K562 (cell line): ENCODE measurements around the gene TTYH2.

ENCODE experiments used
- EZH2 ChIP-seq: IDR thresholded peaks from 2 replicates; pipeline ENCODE4 v1.6.1; 2012; ENCODE audit warnings: low read depth, mild to moderate bottlenecking, inconsistent platforms, low read length, borderline replicate concordance
- HNRNPH1 ChIP-seq: fragments of 200-400 bp; formaldehyde crosslinking; optimal IDR thresholded peaks from 2 replicates; pipeline ENCODE3; 2017; ENCODE audit warnings: low read depth, mild to moderate bottlenecking, low read length, moderate library complexity
- PHF8 ChIP-seq: fragments of 200-600 bp; sonication (generic); IDR thresholded peaks from 2 replicates; pipeline ENCODE4 v1.6.1; 2012; ENCODE audit warnings: mixed run types, mild to moderate bottlenecking, inconsistent platforms, low read length, moderate library complexity, borderline replicate concordance
- TCF7L2 ChIP-seq: fragments of 150-350 bp; IDR thresholded peaks from 2 replicates; pipeline ENCODE4 v1.6.1; 2016; ENCODE audit warnings: low read depth, mild to moderate bottlenecking, low read length, moderate library complexity
- WHSC1 ChIP-seq: IDR thresholded peaks from one replicate; pipeline ENCODE4 v1.6.1; 2012; ENCODE audit warnings: low read length, control low read depth, inconsistent platforms
- YY1 ChIP-seq, 3 experiments: IDR thresholded peaks; 2 replicates each; pipeline ENCODE4 v1.6.1; 2011; ENCODE audit warnings: low read length in 2 of 3, mild to moderate bottlenecking in 2 of 3, moderate library complexity in 2 of 3, borderline replicate concordance in 1 of 3, control low read depth in 1 of 3, low read depth in 1 of 3; ENCODE audit not compliant: insufficient read depth in 3 of 3, insufficient replicate concordance in 2 of 3, control insufficient read depth in 1 of 3, insufficient read length in 1 of 3; ENCODE audit errors: extremely low read depth in 1 of 3
- ZFX ChIP-seq: sonication (generic); formaldehyde crosslinking; IDR thresholded peaks from 2 replicates; pipeline ENCODE4 v1.8.0; 2022; ENCODE audit warnings: mild to moderate bottlenecking, missing genetic modification reagents, moderate library complexity
- ZNF124 ChIP-seq: sonication (generic); formaldehyde crosslinking; IDR thresholded peaks from 2 replicates; pipeline ENCODE4 v1.8.1; 2022; ENCODE audit warnings: missing genetic modification reagents
- ZNF644 ChIP-seq: fragments of 200-800 bp; sonication (Bioruptor generic); IDR thresholded peaks from 2 replicates; pipeline ENCODE4 v1.6.1; 2016; ENCODE audit warnings: low read depth, missing genetic modification characterization, missing compliant biosample characterization
- TF ChIP-seq, protein P1 (sequence below), 2 experiments: IDR thresholded peaks; 2 replicates each; pipeline ENCODE4 v1.6.1; 2011; ENCODE audit warnings: borderline replicate concordance in 1 of 2, control low read depth in 1 of 2, low read depth in 1 of 2, low read length in 1 of 2, mild to moderate bottlenecking in 1 of 2, mixed read lengths in 1 of 2, moderate library complexity in 1 of 2; ENCODE audit not compliant: insufficient read depth in 1 of 2, insufficient read length in 1 of 2, poor library complexity in 1 of 2, severe bottlenecking in 1 of 2; ENCODE audit errors: extremely low read depth in 1 of 2
- TF ChIP-seq, protein P2 (sequence below): sonication (generic); formaldehyde crosslinking; IDR thresholded peaks from 2 replicates; pipeline ENCODE4 v1.8.0; 2022; ENCODE audit warnings: missing genetic modification reagents, mild to moderate bottlenecking, moderate library complexity, borderline replicate concordance
- TF ChIP-seq, protein P3 (sequence below), 3 experiments: IDR thresholded peaks in 2 of 3; conservative IDR thresholded peaks in 1 of 3; 2 replicates each; pipeline ENCODE4 v1.5.1; 2011 to 2012; ENCODE audit warnings: low read length in 3 of 3, mild to moderate bottlenecking in 3 of 3, control low read depth in 2 of 3, improper control_type of control experiment in 1 of 3, inconsistent platforms in 1 of 3, low read depth in 1 of 3, mixed read lengths in 1 of 3, moderate library complexity in 1 of 3; ENCODE audit not compliant: insufficient read depth in 2 of 3

DNA sequence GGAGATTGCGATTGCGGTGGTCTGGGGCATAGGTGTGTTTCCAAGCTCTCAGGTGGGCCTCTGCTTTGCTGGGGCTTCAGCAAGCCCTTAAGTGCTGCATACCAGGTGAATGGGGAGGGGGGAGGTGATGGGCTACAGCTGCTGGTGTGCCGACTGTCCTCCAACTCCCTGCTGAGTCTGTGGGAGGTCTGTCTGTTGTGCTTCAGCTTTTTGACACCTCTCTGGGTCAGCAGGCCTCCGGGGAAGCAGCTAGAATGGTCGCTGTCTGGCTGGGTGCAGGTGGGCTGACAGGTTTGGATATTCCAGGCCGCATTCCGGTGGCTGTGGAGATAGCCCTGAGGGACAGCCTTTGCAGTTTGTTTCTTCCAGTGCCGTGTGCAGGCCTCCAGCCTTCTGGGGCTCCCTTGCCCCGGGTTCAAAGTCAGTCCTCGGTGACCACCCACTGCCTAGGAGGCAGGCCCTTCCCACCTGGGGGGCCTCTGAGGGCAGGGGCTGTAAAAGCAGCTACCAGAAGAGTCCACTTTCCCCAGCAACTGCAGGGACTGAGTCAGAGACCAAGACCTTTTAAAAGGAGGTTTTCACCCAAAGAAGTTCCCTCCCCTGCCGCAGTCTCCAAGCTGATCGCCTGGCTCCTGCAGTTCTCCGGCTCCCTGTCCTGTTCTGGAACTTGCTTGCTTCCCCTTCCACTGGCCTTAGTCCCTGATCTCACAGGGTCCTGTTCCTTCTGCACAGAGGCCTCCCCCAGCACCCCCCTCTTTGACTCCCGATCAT is 2.0 kb upstream of the TTYH2 start:
- TF ChIP-seq ZFX (no peak), WHSC1 (no peak), ZNF644 (tag) (no peak), EZH2 (no peak), PHF8 (no peak), TCF7L2 (no peak), HNRNPH1 (no peak), YY1 (IDR thresholded peaks at IDR 0.05; ENCODE audit: borderline replicate concordance in 1 of 3, control insufficient read depth in 1 of 3, extremely low read depth in 1 of 3, insufficient read depth in 3 of 3, insufficient read length in 1 of 3, insufficient replicate concordance in 2 of 3, low read depth in 1 of 3, low read length in 2 of 3) (no peak), ZNF124 (CRISPR knock-in tag) (no peak)
- TF ChIP-seq, protein P1, sequence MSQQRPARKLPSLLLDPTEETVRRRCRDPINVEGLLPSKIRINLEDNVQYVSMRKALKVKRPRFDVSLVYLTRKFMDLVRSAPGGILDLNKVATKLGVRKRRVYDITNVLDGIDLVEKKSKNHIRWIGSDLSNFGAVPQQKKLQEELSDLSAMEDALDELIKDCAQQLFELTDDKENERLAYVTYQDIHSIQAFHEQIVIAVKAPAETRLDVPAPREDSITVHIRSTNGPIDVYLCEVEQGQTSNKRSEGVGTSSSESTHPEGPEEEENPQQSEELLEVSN (IDR thresholded peaks at IDR 0.05; ENCODE audit: borderline replicate concordance in 1 of 2, extremely low read depth in 1 of 2, insufficient read depth in 1 of 2, insufficient read length in 1 of 2, low read depth in 1 of 2, low read length in 1 of 2, poor library complexity in 1 of 2, severe bottlenecking in 1 of 2): no peak
- TF ChIP-seq, protein P2, sequence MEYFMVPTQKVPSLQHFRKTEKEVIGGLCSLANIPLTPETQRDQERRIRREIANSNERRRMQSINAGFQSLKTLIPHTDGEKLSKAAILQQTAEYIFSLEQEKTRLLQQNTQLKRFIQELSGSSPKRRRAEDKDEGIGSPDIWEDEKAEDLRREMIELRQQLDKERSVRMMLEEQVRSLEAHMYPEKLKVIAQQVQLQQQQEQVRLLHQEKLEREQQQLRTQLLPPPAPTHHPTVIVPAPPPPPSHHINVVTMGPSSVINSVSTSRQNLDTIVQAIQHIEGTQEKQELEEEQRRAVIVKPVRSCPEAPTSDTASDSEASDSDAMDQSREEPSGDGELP: peak; percentile 35; the same call in 1 of the 2 replicates
- TF ChIP-seq, protein P3, sequence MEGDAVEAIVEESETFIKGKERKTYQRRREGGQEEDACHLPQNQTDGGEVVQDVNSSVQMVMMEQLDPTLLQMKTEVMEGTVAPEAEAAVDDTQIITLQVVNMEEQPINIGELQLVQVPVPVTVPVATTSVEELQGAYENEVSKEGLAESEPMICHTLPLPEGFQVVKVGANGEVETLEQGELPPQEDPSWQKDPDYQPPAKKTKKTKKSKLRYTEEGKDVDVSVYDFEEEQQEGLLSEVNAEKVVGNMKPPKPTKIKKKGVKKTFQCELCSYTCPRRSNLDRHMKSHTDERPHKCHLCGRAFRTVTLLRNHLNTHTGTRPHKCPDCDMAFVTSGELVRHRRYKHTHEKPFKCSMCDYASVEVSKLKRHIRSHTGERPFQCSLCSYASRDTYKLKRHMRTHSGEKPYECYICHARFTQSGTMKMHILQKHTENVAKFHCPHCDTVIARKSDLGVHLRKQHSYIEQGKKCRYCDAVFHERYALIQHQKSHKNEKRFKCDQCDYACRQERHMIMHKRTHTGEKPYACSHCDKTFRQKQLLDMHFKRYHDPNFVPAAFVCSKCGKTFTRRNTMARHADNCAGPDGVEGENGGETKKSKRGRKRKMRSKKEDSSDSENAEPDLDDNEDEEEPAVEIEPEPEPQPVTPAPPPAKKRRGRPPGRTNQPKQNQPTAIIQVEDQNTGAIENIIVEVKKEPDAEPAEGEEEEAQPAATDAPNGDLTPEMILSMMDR (IDR thresholded peaks at IDR 0.05 in 2 of 3, conservative IDR thresholded peaks at IDR 0.05 in 1 of 3; ENCODE audit: insufficient read depth in 2 of 3, low read depth in 1 of 3, low read length in 3 of 3): no peak
